ENCODE results near the gene DMD.
"Not testable (repeated sequence)": the region's sequence is repeated elsewhere in the genome, so short reads cannot be mapped to it uniquely, and the experiment has no call there.

DMD gene

GRCh38 chrX:32528451-32528850 lies 682.9 kb downstream of the DMD start:
- not testable (repeated sequence) for H3K27me3 ChIP-seq (ENCODE audit: insufficient read depth, low read length); H3K4me1 ChIP-seq (ENCODE audit: insufficient read depth, low read length); H2AFZ ChIP-seq (ENCODE audit: low read depth, low read length); H3K9me3 ChIP-seq (ENCODE audit: low read length); H3K36me3 ChIP-seq (ENCODE audit: insufficient read depth, low read length); H3K4me3 ChIP-seq (ENCODE audit: low read length)

GRCh38 chrX:32525234-32525633 lies 686.1 kb downstream of the DMD start:
- Histone ChIP-seq H3K4me1 (ENCODE audit: insufficient read depth, low read length) (peaks cover 2% of the 10 kb centered on the region), H3K36me3 (ENCODE audit: insufficient read depth, low read length) (no peaks in the 10 kb centered on the region), H2AFZ (ENCODE audit: low read depth, low read length) (no peak overlapping the region), H3K4me3 (ENCODE audit: low read length) (no peak overlapping the region), H3K9me3 (ENCODE audit: low read length) (no peaks in the 10 kb centered on the region), H3K27me3 (ENCODE audit: insufficient read depth, low read length) (no peaks in the 10 kb centered on the region)

- Histone ChIP-seq H3K4me3 (ENCODE audit: low read length) (no peak overlapping the region), H2AFZ (ENCODE audit: low read depth, low read length) (no peak overlapping the region), H3K4me1 (ENCODE audit: insufficient read depth, low read length) (peaks cover 2% of the 10 kb centered on the region), H3K27me3 (ENCODE audit: insufficient read depth, low read length) (no peaks in the 10 kb centered on the region), H3K36me3 (ENCODE audit: insufficient read depth, low read length) (no peaks in the 10 kb centered on the region), H3K9me3 (ENCODE audit: low read length) (no peaks in the 10 kb centered on the region)
Measured at GRCh38 chrX:32524385-32524784, 687.0 kb downstream of the DMD start.

- H3K27me3 ChIP-seq (ENCODE audit: insufficient read depth, low read length) = no peaks in the 10 kb centered on the region
- H3K4me3 ChIP-seq (ENCODE audit: low read length) = no peak overlapping the region
- H3K9me3 ChIP-seq (ENCODE audit: low read length) = no peaks in the 10 kb centered on the region
- H2AFZ ChIP-seq (ENCODE audit: low read depth, low read length) = no peak overlapping the region
- peaks cover 2% of the 10 kb centered on the region for H3K4me1 ChIP-seq (ENCODE audit: insufficient read depth, low read length)
- H3K36me3 ChIP-seq (ENCODE audit: insufficient read depth, low read length) = no peaks in the 10 kb centered on the region
Measured at GRCh38 chrX:32520789-32521188, 690.6 kb downstream of the DMD start.

- H3K9me3 ChIP-seq (ENCODE audit: low read length) = no peaks in the 10 kb centered on the region
- H3K4me1 ChIP-seq (ENCODE audit: insufficient read depth, low read length) = no peaks in the 10 kb centered on the region
- H3K36me3 ChIP-seq (ENCODE audit: insufficient read depth, low read length) = no peaks in the 10 kb centered on the region
- no peak overlapping the region for H3K4me3 ChIP-seq (ENCODE audit: low read length)
- H2AFZ ChIP-seq (ENCODE audit: low read depth, low read length) = no peak overlapping the region
- H3K27me3 ChIP-seq (ENCODE audit: insufficient read depth, low read length) = no peaks in the 10 kb centered on the region
Measured at GRCh38 chrX:32514986-32515385, 696.4 kb downstream of the DMD start.

GRCh38 chrX:32501606-32502005 lies 709.7 kb downstream of the DMD start:
- no peaks in the 10 kb centered on the region for H3K9me3 ChIP-seq (ENCODE audit: low read length)
- H3K27me3 ChIP-seq (ENCODE audit: insufficient read depth, low read length) = no peaks in the 10 kb centered on the region
- H2AFZ ChIP-seq (ENCODE audit: low read depth, low read length) = no peak overlapping the region
- no peak overlapping the region for H3K4me3 ChIP-seq (ENCODE audit: low read length)
- H3K36me3 ChIP-seq (ENCODE audit: insufficient read depth, low read length) = no peaks in the 10 kb centered on the region
- H3K4me1 ChIP-seq (ENCODE audit: insufficient read depth, low read length) = no peaks in the 10 kb centered on the region

GRCh38 chrX:32496671-32497070 lies 714.7 kb downstream of the DMD start:
- Histone ChIP-seq H2AFZ (ENCODE audit: low read depth, low read length) (no peak overlapping the region), H3K27me3 (ENCODE audit: insufficient read depth, low read length) (no peaks in the 10 kb centered on the region), H3K4me1 (ENCODE audit: insufficient read depth, low read length) (no peaks in the 10 kb centered on the region), H3K4me3 (ENCODE audit: low read length) (no peak overlapping the region), H3K36me3 (ENCODE audit: insufficient read depth, low read length) (no peaks in the 10 kb centered on the region), H3K9me3 (ENCODE audit: low read length) (no peaks in the 10 kb centered on the region)

GRCh38 chrX:32495855-32496254 lies 715.5 kb downstream of the DMD start:
- H3K27me3 ChIP-seq (ENCODE audit: insufficient read depth, low read length) = no peaks in the 10 kb centered on the region
- H3K9me3 ChIP-seq (ENCODE audit: low read length) = no peaks in the 10 kb centered on the region
- no peak overlapping the region for H2AFZ ChIP-seq (ENCODE audit: low read depth, low read length)
- H3K36me3 ChIP-seq (ENCODE audit: insufficient read depth, low read length) = no peaks in the 10 kb centered on the region
- no peak overlapping the region for H3K4me3 ChIP-seq (ENCODE audit: low read length)
- H3K4me1 ChIP-seq (ENCODE audit: insufficient read depth, low read length) = no peaks in the 10 kb centered on the region

- Histone ChIP-seq H2AFZ (ENCODE audit: low read depth, low read length) (no peak overlapping the region), H3K9me3 (ENCODE audit: low read length) (no peaks in the 10 kb centered on the region), H3K27me3 (ENCODE audit: insufficient read depth, low read length) (no peaks in the 10 kb centered on the region), H3K36me3 (ENCODE audit: insufficient read depth, low read length) (no peaks in the 10 kb centered on the region), H3K4me1 (ENCODE audit: insufficient read depth, low read length) (no peaks in the 10 kb centered on the region), H3K4me3 (ENCODE audit: low read length) (no peak overlapping the region)
Measured at GRCh38 chrX:32489125-32489524, 722.2 kb downstream of the DMD start.

GRCh38 chrX:32483534-32484136 lies 727.7 kb downstream of the DMD start:
- H3K4me1 ChIP-seq (ENCODE audit: insufficient read depth, low read length) = no peaks in the 10 kb centered on the region
- H3K27me3 ChIP-seq (ENCODE audit: insufficient read depth, low read length) = no peaks in the 10 kb centered on the region
- H2AFZ ChIP-seq (ENCODE audit: low read depth, low read length) = no peak overlapping the region
- no peak overlapping the region for H3K4me3 ChIP-seq (ENCODE audit: low read length)
- no peaks in the 10 kb centered on the region for H3K9me3 ChIP-seq (ENCODE audit: low read length)
- no peaks in the 10 kb centered on the region for H3K36me3 ChIP-seq (ENCODE audit: insufficient read depth, low read length)

- H3K4me1 ChIP-seq (ENCODE audit: insufficient read depth, low read length) = no peaks in the 10 kb centered on the region
- no peak overlapping the region for H3K4me3 ChIP-seq (ENCODE audit: low read length)
- no peaks in the 10 kb centered on the region for H3K9me3 ChIP-seq (ENCODE audit: low read length)
- H2AFZ ChIP-seq (ENCODE audit: low read depth, low read length) = no peak overlapping the region
- H3K36me3 ChIP-seq (ENCODE audit: insufficient read depth, low read length) = no peaks in the 10 kb centered on the region
- no peaks in the 10 kb centered on the region for H3K27me3 ChIP-seq (ENCODE audit: insufficient read depth, low read length)
Measured at GRCh38 chrX:32480019-32480418, 731.3 kb downstream of the DMD start.

GRCh38 chrX:32472364-32472763 lies 739.0 kb downstream of the DMD start:
- H3K9me3 ChIP-seq (ENCODE audit: low read length) = no peaks in the 10 kb centered on the region

GRCh38 chrX:32455704-32456103 lies 755.6 kb downstream of the DMD start:
- Histone ChIP-seq H2AFZ (ENCODE audit: low read depth, low read length) (no peak overlapping the region), H3K9me3 (ENCODE audit: low read length) (no peaks in the 10 kb centered on the region), H3K4me3 (ENCODE audit: low read length) (no peak overlapping the region), H3K36me3 (ENCODE audit: insufficient read depth, low read length) (no peaks in the 10 kb centered on the region), H3K27me3 (ENCODE audit: insufficient read depth, low read length) (no peaks in the 10 kb centered on the region), H3K4me1 (ENCODE audit: insufficient read depth, low read length) (no peaks in the 10 kb centered on the region)

More at GRCh38 chrX:32472364-32472763, 739.0 kb downstream of the DMD start:
- Histone ChIP-seq H3K27me3 (ENCODE audit: insufficient read depth, low read length) (no peaks in the 10 kb centered on the region), H3K4me1 (ENCODE audit: insufficient read depth, low read length) (no peaks in the 10 kb centered on the region), H3K36me3 (ENCODE audit: insufficient read depth, low read length) (no peaks in the 10 kb centered on the region), H2AFZ (ENCODE audit: low read depth, low read length) (no peak overlapping the region), H3K4me3 (ENCODE audit: low read length) (no peak overlapping the region)

GRCh38 chrX:32451954-32452695 lies 759.2 kb downstream of the DMD start:
- H3K9me3 ChIP-seq (ENCODE audit: low read length) = no peaks in the 10 kb centered on the region
- no peak overlapping the region for H2AFZ ChIP-seq (ENCODE audit: low read depth, low read length)
- H3K4me1 ChIP-seq (ENCODE audit: insufficient read depth, low read length) = no peaks in the 10 kb centered on the region
- H3K4me3 ChIP-seq (ENCODE audit: low read length) = no peak overlapping the region
- H3K36me3 ChIP-seq (ENCODE audit: insufficient read depth, low read length) = no peaks in the 10 kb centered on the region
- no peaks in the 10 kb centered on the region for H3K27me3 ChIP-seq (ENCODE audit: insufficient read depth, low read length)
